ENCODE data around the gene ECI1. TPM values are rescaled to one million over a fixed set of nuclear protein-coding genes. Genes with fewer than 3 reads are reported as not detected.
A peak's percentile ranks its signal among the peaks of the same experiment; 100 is the strongest.

ECI1 gene
- total and polyA plus RNA-seq, 2 experiments from 2014 or later: 71.4 to 156 TPM

- DNase-seq (ENCODE audit: low spot score): no peak
- TF ChIP-seq EZH2 (IDR thresholded peaks at IDR 0.05; ENCODE audit: borderline replicate concordance) (peak; percentile 80), EZH2phosphoT487 (IDR thresholded peaks at IDR 0.05; ENCODE audit: low read depth, severe bottlenecking, unreplicated experiment) (no peak)
- Histone ChIP-seq H3K9me3 (ENCODE audit: low read depth) (no peaks in the 10 kb centered on the region), H4K20me1 (ENCODE audit: insufficient read depth, poor library complexity, severe bottlenecking) (peaks cover 14% of the 10 kb centered on the region), H3K79me2 (no peaks in the 10 kb centered on the region), H3K4me2 (peak overlapping the region; percentile 87), H3K27me3 (peaks cover 26% of the 10 kb centered on the region), H3K4me1 (ENCODE audit: insufficient read depth) (peaks cover 16% of the 10 kb centered on the region), H3K9me2 (replicated peaks; ENCODE audit: insufficient read depth) (no peaks in the 10 kb centered on the region), H3K4me3 (peak overlapping the region; percentile 23), H2AFZ (no peak overlapping the region), H3K27ac (no peak overlapping the region), H3K36me3 (replicated peaks; ENCODE audit: insufficient read depth, low read depth) (no peaks in the 10 kb centered on the region)
- WGBS (ENCODE audit: low lambda C conversion rate, missing lambda C conversion rate): 0% methylated on average over 1 of the region's 40 CpGs
Measured at GRCh38 chr16:2237102-2237482, 14.3 kb downstream of the ECI1 start.

GRCh38 chr16:2236337-2237101, 14.9 kb downstream of the ECI1 start, which contains the start of gene DNASE1L2:
Gene DNASE1L2, plus strand, starts transcription at chr16:2236444. Its CDS starts 373 bp downstream, at chr16:2236817.
- Histone ChIP-seq H3K79me2 (no peaks in the 10 kb centered on the region), H3K4me2 (peak within 1 kb of the TSS; percentile 87), H3K4me1 (ENCODE audit: insufficient read depth) (peaks cover 16% of the 10 kb centered on the region), H3K27me3 (peaks cover 26% of the 10 kb centered on the region), H3K9me3 (ENCODE audit: low read depth) (no peaks in the 10 kb centered on the region), H4K20me1 (ENCODE audit: insufficient read depth, poor library complexity, severe bottlenecking) (peaks cover 14% of the 10 kb centered on the region), H2AFZ (no peak within 1 kb of the TSS), H3K4me3 (peak within 1 kb of the TSS; percentile 23), H3K9me2 (replicated peaks; ENCODE audit: insufficient read depth) (no peaks in the 10 kb centered on the region), H3K27ac (no peak within 1 kb of the TSS), H3K36me3 (replicated peaks; ENCODE audit: insufficient read depth, low read depth) (no peaks in the 10 kb centered on the region)
- TF ChIP-seq EZH2phosphoT487 (IDR thresholded peaks at IDR 0.05; ENCODE audit: low read depth, severe bottlenecking, unreplicated experiment) (peak; percentile 59), EZH2 (IDR thresholded peaks at IDR 0.05; ENCODE audit: borderline replicate concordance) (no peak)
- WGBS (ENCODE audit: low lambda C conversion rate, missing lambda C conversion rate): 6% methylated on average over 43 of the region's 64 CpGs
- DNase-seq (ENCODE audit: low spot score): peak; percentile 59

- no peak for DNase-seq (ENCODE audit: low spot score)
- no peak overlapping the region for H2AFZ ChIP-seq
- no peaks in the 10 kb centered on the region for H3K79me2 ChIP-seq
- peak overlapping the region; percentile 87 for H3K4me2 ChIP-seq
- TF ChIP-seq EZH2phosphoT487 (IDR thresholded peaks at IDR 0.05; ENCODE audit: low read depth, severe bottlenecking, unreplicated experiment) (no peak), CTCF (IDR thresholded peaks at IDR 0.05; ENCODE audit: poor library complexity) (no peak), EZH2 (IDR thresholded peaks at IDR 0.05; ENCODE audit: borderline replicate concordance) (no peak)
- no peaks in the 10 kb centered on the region for H3K9me2 ChIP-seq (replicated peaks; ENCODE audit: insufficient read depth)
- H3K4me3 ChIP-seq: no peak overlapping the region
- 85% methylated on average over 18 of the region's 19 CpGs for WGBS (ENCODE audit: low lambda C conversion rate, missing lambda C conversion rate)
- H3K27ac ChIP-seq: no peak overlapping the region
- peaks cover 14% of the 10 kb centered on the region for H4K20me1 ChIP-seq (ENCODE audit: insufficient read depth, poor library complexity, severe bottlenecking)
- H3K9me3 ChIP-seq (ENCODE audit: low read depth): no peaks in the 10 kb centered on the region
- H3K4me1 ChIP-seq (ENCODE audit: insufficient read depth): peaks cover 16% of the 10 kb centered on the region
- no peaks in the 10 kb centered on the region for H3K36me3 ChIP-seq (replicated peaks; ENCODE audit: insufficient read depth, low read depth)
- H3K27me3 ChIP-seq: peaks cover 26% of the 10 kb centered on the region
Measured at GRCh38 chr16:2235695-2236336, 15.6 kb downstream of the ECI1 start.

- Histone ChIP-seq H3K9me2 (replicated peaks; ENCODE audit: insufficient read depth) (no peaks in the 10 kb centered on the region), H3K27me3 (peaks cover 26% of the 10 kb centered on the region), H3K4me2 (no peak overlapping the region), H3K4me1 (ENCODE audit: insufficient read depth) (peaks cover 16% of the 10 kb centered on the region), H4K20me1 (ENCODE audit: insufficient read depth, poor library complexity, severe bottlenecking) (peaks cover 14% of the 10 kb centered on the region), H3K4me3 (no peak overlapping the region), H3K79me2 (no peaks in the 10 kb centered on the region), H3K27ac (no peak overlapping the region), H2AFZ (no peak overlapping the region), H3K9me3 (ENCODE audit: low read depth) (no peaks in the 10 kb centered on the region), H3K36me3 (replicated peaks; ENCODE audit: insufficient read depth, low read depth) (no peaks in the 10 kb centered on the region)
- TF ChIP-seq CTCF (IDR thresholded peaks at IDR 0.05; ENCODE audit: poor library complexity) (no peak), EZH2phosphoT487 (IDR thresholded peaks at IDR 0.05; ENCODE audit: low read depth, severe bottlenecking, unreplicated experiment) (no peak), EZH2 (IDR thresholded peaks at IDR 0.05; ENCODE audit: borderline replicate concordance) (no peak)
- DNase-seq (ENCODE audit: low spot score): no peak
- 97% methylated on average over 27 of the region's 28 CpGs for WGBS (ENCODE audit: low lambda C conversion rate, missing lambda C conversion rate)
Measured at GRCh38 chr16:2235234-2235651, 16.1 kb downstream of the ECI1 start.

Data from hepatocyte (in vitro differentiated cells).